ENCODE measurements around the gene CLBA1. TPM values are rescaled to one million over a fixed set of nuclear protein-coding genes. Genes with fewer than 3 reads are reported as not detected.

The CLBA1 gene
- total RNA-seq, 1 experiment from 2014 or later: 14.3 TPM

GRCh38 chr14:105007593-105008264, 22.1 kb downstream of the CLBA1 start:
- no peak overlapping the region for H3K4me3 ChIP-seq (ENCODE audit: low read depth, low read length, poor library complexity, severe bottlenecking)
- no peaks in the 10 kb centered on the region for H3K9me3 ChIP-seq (ENCODE audit: low read depth, low read length, poor library complexity, severe bottlenecking)
- H3K27me3 ChIP-seq (replicated peaks; ENCODE audit: insufficient read depth, low read depth, low read length, poor library complexity): no peaks in the 10 kb centered on the region
- TF ChIP-seq EZH2 (IDR thresholded peaks at IDR 0.05; ENCODE audit: borderline replicate concordance, low read depth, low read length, poor library complexity, severe bottlenecking) (no peak), CTCF (conservative IDR thresholded peaks at IDR 0.05; ENCODE audit: low read depth, low read length) (no peak)
- H3K4me1 ChIP-seq (ENCODE audit: insufficient read depth, low read length, poor library complexity, severe bottlenecking): no peaks in the 10 kb centered on the region
- H3K27ac ChIP-seq (ENCODE audit: low read depth, low read length, poor library complexity, severe bottlenecking): no peak overlapping the region
- ChIA-PET POLR2A (ENCODE audit: low non-redundant PET) (no interaction called here), CTCF (no interaction called here)
- H3K36me3 ChIP-seq (ENCODE audit: insufficient read depth, low read length, poor library complexity, severe bottlenecking): peaks cover 60% of the 10 kb centered on the region
- no peak for DNase-seq (ENCODE audit: low spot score)
- intact Hi-C loops (cut with micrococcal nuclease; ENCODE audit: unreplicated experiment): no loop called here
- no TSS peak for BruUV-seq (replicated peaks)

GRCh38 chr14:105010106-105010505, 24.5 kb downstream of the CLBA1 start:
- Histone ChIP-seq H3K9me3 (ENCODE audit: low read depth, low read length, poor library complexity, severe bottlenecking) (no peaks in the 10 kb centered on the region), H3K4me1 (ENCODE audit: insufficient read depth, low read length, poor library complexity, severe bottlenecking) (peaks cover 19% of the 10 kb centered on the region), H3K4me3 (ENCODE audit: low read depth, low read length, poor library complexity, severe bottlenecking) (no peak overlapping the region), H3K36me3 (ENCODE audit: insufficient read depth, low read length, poor library complexity, severe bottlenecking) (peaks cover 60% of the 10 kb centered on the region), H3K27ac (ENCODE audit: low read depth, low read length, poor library complexity, severe bottlenecking) (no peak overlapping the region), H3K27me3 (replicated peaks; ENCODE audit: insufficient read depth, low read depth, low read length, poor library complexity) (no peaks in the 10 kb centered on the region)
- CTCF ChIA-PET: no interaction called here
- POLR2A ChIA-PET (ENCODE audit: low non-redundant PET): no interaction called here
- intact Hi-C loops (cut with micrococcal nuclease; ENCODE audit: unreplicated experiment): no loop called here
- DNase-seq (ENCODE audit: low spot score): no peak
- no peak for TF ChIP-seq EZH2 (IDR thresholded peaks at IDR 0.05; ENCODE audit: borderline replicate concordance, low read depth, low read length, poor library complexity, severe bottlenecking)
- TF ChIP-seq CTCF (conservative IDR thresholded peaks at IDR 0.05; ENCODE audit: low read depth, low read length): no peak
- TSS peak; percentile 8 for BruUV-seq (replicated peaks)

GRCh38 chr14:105010891-105011291, 25.3 kb downstream of the CLBA1 start:
- Histone ChIP-seq H3K36me3 (ENCODE audit: insufficient read depth, low read length, poor library complexity, severe bottlenecking) (peaks cover 61% of the 10 kb centered on the region), H3K4me1 (ENCODE audit: insufficient read depth, low read length, poor library complexity, severe bottlenecking) (peaks cover 24% of the 10 kb centered on the region), H3K4me3 (ENCODE audit: low read depth, low read length, poor library complexity, severe bottlenecking) (no peak overlapping the region), H3K27ac (ENCODE audit: low read depth, low read length, poor library complexity, severe bottlenecking) (no peak overlapping the region), H3K27me3 (replicated peaks; ENCODE audit: insufficient read depth, low read depth, low read length, poor library complexity) (no peaks in the 10 kb centered on the region), H3K9me3 (ENCODE audit: low read depth, low read length, poor library complexity, severe bottlenecking) (no peaks in the 10 kb centered on the region)
- no peak for DNase-seq (ENCODE audit: low spot score)
- no TSS peak for BruUV-seq (replicated peaks)
- intact Hi-C loops (cut with micrococcal nuclease; ENCODE audit: unreplicated experiment): no loop called here
- POLR2A ChIA-PET (ENCODE audit: low non-redundant PET): no interaction called here
- TF ChIP-seq EZH2 (IDR thresholded peaks at IDR 0.05; ENCODE audit: borderline replicate concordance, low read depth, low read length, poor library complexity, severe bottlenecking) (no peak), CTCF (conservative IDR thresholded peaks at IDR 0.05; ENCODE audit: low read depth, low read length) (no peak)
- CTCF ChIA-PET: no interaction called here

All from A673 (cell line).